ENCODE measurements around the gene FAM181A. TPM values are rescaled to one million over a fixed set of nuclear protein-coding genes. Genes with fewer than 3 reads are reported as not detected.

Gene FAM181A
- total RNA-seq, 1 experiment from 2014 or later: not detected

DNA sequence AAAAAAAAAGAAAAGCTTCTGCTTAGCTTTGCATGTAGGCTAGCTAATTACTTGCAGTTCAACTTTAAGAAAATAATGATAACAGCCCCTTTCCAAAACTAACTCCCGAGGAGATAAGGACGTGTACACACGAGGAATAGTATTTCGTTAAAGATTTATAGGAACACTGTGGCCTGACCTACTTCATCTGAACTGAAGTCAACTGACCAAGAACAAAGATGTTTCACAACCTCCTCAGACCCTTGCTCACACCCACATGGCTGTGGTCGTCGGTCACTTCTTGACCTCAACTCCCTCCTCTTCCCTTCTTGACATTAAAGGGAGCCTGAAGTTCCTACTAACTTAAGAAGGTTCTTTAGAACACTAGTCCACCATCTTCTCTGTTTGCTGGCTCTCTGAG lies 25.3 kb upstream of the FAM181A start:
- no TSS peak for BruUV-seq (replicated peaks)
- no peak for DNase-seq
- Mint-ChIP-seq H3K27ac (ENCODE audit: unreplicated experiment) (no peak overlapping the region), H3K4me3 (ENCODE audit: low read depth, unreplicated experiment) (no peak overlapping the region), H3K27me3 (ENCODE audit: unreplicated experiment) (peaks cover 90% of the 10 kb centered on the region), H3K9me3 (ENCODE audit: low read depth, unreplicated experiment) (no peaks in the 10 kb centered on the region), H3K4me1 (ENCODE audit: low read depth, unreplicated experiment) (no peaks in the 10 kb centered on the region), H3K36me3 (ENCODE audit: insufficient read depth, unreplicated experiment) (no peaks in the 10 kb centered on the region)
- TF ChIP-seq, protein P1, sequence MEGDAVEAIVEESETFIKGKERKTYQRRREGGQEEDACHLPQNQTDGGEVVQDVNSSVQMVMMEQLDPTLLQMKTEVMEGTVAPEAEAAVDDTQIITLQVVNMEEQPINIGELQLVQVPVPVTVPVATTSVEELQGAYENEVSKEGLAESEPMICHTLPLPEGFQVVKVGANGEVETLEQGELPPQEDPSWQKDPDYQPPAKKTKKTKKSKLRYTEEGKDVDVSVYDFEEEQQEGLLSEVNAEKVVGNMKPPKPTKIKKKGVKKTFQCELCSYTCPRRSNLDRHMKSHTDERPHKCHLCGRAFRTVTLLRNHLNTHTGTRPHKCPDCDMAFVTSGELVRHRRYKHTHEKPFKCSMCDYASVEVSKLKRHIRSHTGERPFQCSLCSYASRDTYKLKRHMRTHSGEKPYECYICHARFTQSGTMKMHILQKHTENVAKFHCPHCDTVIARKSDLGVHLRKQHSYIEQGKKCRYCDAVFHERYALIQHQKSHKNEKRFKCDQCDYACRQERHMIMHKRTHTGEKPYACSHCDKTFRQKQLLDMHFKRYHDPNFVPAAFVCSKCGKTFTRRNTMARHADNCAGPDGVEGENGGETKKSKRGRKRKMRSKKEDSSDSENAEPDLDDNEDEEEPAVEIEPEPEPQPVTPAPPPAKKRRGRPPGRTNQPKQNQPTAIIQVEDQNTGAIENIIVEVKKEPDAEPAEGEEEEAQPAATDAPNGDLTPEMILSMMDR (IDR thresholded peaks at IDR 0.05; ENCODE audit: unreplicated experiment): no peak
- intact Hi-C loops (cut with micrococcal nuclease; ENCODE audit: unreplicated experiment): no loop called here
- CTCF ChIA-PET: interaction anchor here (0.6 kb wide), 1 partner anchor 1129 kb away, joined by 3 read pairs; no protein-coding TSS in a partner anchor

DNA sequence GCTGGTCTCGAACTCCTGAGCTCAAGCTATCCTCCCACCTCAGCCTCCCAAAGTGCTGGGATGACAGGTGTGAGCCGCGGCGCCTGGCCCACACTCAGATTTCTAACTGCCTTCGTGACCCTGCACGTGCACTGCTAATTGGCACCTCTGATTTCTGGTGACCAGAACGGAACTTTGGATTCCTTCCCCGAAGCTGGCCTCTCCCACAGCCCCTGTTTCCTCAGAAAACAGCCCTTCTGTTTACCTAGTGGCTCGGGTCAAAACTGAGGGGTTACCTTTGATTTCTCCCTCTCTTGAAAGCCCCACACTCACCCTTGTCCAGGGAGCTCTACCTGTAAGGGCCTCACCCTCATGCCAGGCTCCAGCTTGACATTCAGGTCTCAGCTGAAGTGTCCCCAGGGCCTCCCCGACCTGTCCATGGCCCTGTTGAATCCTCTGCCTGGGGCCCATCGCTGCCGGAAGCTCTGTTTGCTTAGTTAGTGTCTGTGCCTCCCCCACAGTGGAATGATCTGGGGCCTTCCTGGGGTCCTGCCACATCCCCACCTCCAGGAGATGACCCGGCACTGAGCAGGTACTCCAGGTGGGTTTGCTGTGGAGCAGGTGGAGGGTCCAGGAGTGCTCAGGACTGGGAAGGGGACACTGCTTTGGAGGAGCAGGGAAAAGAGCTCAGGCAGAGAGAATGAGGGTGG lies 24.4 kb upstream of the FAM181A start:
- peaks cover 85% of the 10 kb centered on the region for H3K27me3 Mint-ChIP-seq (ENCODE audit: unreplicated experiment)
- H3K4me1 Mint-ChIP-seq (ENCODE audit: low read depth, unreplicated experiment): no peaks in the 10 kb centered on the region
- intact Hi-C loops (cut with micrococcal nuclease; ENCODE audit: unreplicated experiment): no loop called here
- TF ChIP-seq, protein P1 (IDR thresholded peaks at IDR 0.05; ENCODE audit: unreplicated experiment): no peak
- CTCF ChIA-PET: interaction anchor here (1.3 to 1.7 kb wide), 3 partner anchors 97 to 254 kb away, joined by 4 to 9 read pairs (median 6); no protein-coding TSS in a partner anchor
- no peak for DNase-seq
- H3K9me3 Mint-ChIP-seq (ENCODE audit: low read depth, unreplicated experiment): no peaks in the 10 kb centered on the region
- BruUV-seq (replicated peaks): no TSS peak
- H3K4me3 Mint-ChIP-seq (ENCODE audit: low read depth, unreplicated experiment): no peak overlapping the region
- H3K36me3 Mint-ChIP-seq (ENCODE audit: insufficient read depth, unreplicated experiment): no peaks in the 10 kb centered on the region
- no peak overlapping the region for H3K27ac Mint-ChIP-seq (ENCODE audit: unreplicated experiment)

DNA sequence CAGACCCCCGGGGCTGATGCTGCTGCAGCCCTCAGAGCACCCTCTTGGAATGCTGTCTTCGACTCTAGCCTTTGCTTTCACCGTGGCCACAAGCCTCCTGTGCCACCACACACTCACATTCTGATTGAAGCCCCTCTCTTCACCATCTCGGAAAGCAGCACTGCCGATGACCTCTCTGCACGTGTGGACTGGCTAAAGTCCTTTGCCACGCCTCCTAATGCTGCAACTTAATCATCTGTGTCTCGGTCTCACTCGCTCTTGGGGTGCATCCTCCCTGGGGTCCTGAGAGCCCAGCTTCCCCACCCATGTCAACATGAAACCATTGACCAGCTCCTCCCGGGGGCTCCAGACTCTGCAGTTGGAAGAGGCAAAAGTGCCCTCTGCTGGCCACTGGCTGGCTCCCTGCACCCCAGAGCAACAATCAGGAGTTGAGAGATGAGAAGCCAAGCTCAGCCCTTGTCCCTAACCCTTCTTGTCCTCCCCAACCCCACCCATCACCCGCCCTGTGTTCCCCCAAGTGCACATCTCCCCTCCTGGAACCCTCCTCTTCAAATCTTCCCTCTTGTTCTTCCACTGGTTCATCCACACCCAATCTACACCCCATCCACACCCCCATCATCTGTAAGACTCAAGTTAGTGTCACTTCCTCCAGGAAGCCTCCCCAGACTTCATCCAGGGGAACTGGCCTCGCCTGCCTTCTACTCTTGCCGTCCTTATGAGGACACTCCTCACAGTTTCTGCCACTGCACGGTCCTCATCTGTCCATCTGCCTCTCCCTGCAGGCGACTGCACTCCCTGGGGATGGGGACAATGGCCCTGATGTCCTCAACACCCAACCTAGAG lies 23.6 kb upstream of the FAM181A start:
- Mint-ChIP-seq H3K27me3 (ENCODE audit: unreplicated experiment) (peaks cover 85% of the 10 kb centered on the region), H3K27ac (ENCODE audit: unreplicated experiment) (no peak overlapping the region), H3K4me3 (ENCODE audit: low read depth, unreplicated experiment) (no peak overlapping the region), H3K9me3 (ENCODE audit: low read depth, unreplicated experiment) (no peaks in the 10 kb centered on the region), H3K36me3 (ENCODE audit: insufficient read depth, unreplicated experiment) (no peaks in the 10 kb centered on the region), H3K4me1 (ENCODE audit: low read depth, unreplicated experiment) (no peaks in the 10 kb centered on the region)
- TF ChIP-seq, protein P1 (IDR thresholded peaks at IDR 0.05; ENCODE audit: unreplicated experiment): peak; percentile 14
- BruUV-seq (replicated peaks): no TSS peak
- DNase-seq: peak; percentile 28
- CTCF ChIA-PET: interaction anchor here (1.3 to 1.7 kb wide), 3 partner anchors 96 to 255 kb away, joined by 4 to 9 read pairs (median 6); no protein-coding TSS in a partner anchor
- intact Hi-C loops (cut with micrococcal nuclease; ENCODE audit: unreplicated experiment): no loop called here

DNA sequence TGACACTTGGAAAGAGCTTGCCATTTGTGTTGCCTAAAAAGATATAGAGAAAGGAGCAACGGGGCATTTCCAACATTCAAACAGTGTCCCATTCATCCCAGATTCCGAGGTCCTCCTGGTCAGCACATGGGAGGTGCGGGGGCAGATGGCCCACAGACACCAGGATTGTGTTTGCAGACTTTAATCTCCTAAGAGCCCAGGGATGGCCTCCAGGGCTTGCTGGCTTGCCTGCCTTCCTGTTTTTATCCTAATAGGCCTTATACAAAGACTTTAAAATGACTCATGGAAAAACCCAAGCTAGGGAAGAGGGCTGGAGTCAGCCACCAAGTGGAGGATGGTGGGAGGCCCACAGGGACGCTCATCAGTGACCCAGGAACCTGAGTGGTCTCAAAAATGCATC lies 21.5 kb upstream of the FAM181A start:
- CTCF ChIA-PET: no interaction called here
- Mint-ChIP-seq H3K9me3 (ENCODE audit: low read depth, unreplicated experiment) (no peaks in the 10 kb centered on the region), H3K36me3 (ENCODE audit: insufficient read depth, unreplicated experiment) (no peaks in the 10 kb centered on the region), H3K27ac (ENCODE audit: unreplicated experiment) (no peak overlapping the region), H3K27me3 (ENCODE audit: unreplicated experiment) (peaks cover 85% of the 10 kb centered on the region), H3K4me3 (ENCODE audit: low read depth, unreplicated experiment) (no peak overlapping the region), H3K4me1 (ENCODE audit: low read depth, unreplicated experiment) (no peaks in the 10 kb centered on the region)
- TF ChIP-seq, protein P1 (IDR thresholded peaks at IDR 0.05; ENCODE audit: unreplicated experiment): no peak
- no TSS peak for BruUV-seq (replicated peaks)
- intact Hi-C loops (cut with micrococcal nuclease; ENCODE audit: unreplicated experiment): loop anchor here (1.0 kb wide), 1 partner anchor 250 kb away; no protein-coding TSS in a partner anchor
- no peak for DNase-seq

Data from Calu3 (cell line).